ENCODE results near the gene MTMR3.
"Not testable (repeated sequence)": the region's sequence is repeated elsewhere in the genome, so short reads cannot be mapped to it uniquely, and the experiment has no call there.

The MTMR3 gene

GRCh38 chr22:29972121-29972520 is 89.1 kb downstream of the MTMR3 start:
- no peak for DNase-seq

- no peak for DNase-seq
Measured at GRCh38 chr22:29973269-29973668, 90.3 kb downstream of the MTMR3 start.

GRCh38 chr22:29973680-29974079 is 90.7 kb downstream of the MTMR3 start:
- not testable (repeated sequence) for DNase-seq

- DNase-seq, result no peak
Measured at GRCh38 chr22:29975494-29975893, 92.5 kb downstream of the MTMR3 start.

DNA sequence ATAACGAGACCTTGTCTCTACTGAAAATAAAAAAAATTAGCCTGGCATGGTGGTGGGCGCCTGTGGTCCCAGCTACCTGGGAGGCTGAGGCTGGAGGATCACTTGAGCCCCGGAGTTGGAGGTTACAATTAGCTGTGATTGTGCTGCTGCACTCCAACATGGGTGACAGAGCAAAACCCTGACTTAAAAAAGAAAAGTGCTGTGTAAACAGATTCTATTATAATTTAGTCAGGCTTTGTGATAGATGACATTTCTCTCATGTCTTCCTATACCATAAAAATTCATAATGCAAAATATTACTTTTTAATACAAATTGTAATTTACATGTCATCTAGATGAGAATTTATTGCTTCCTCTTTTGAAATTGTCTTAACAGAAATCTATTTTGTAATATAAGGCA is 94.1 kb downstream of the MTMR3 start:
- DNase-seq, result no peak

GRCh38 chr22:29979777-29980321 is 96.9 kb downstream of the MTMR3 start:
- no peak for DNase-seq

GRCh38 chr22:29983296-29983917 is 100.4 kb downstream of the MTMR3 start:
- DNase-seq, result no peak

- no peak for DNase-seq
Measured at GRCh38 chr22:29985912-29986311, 102.9 kb downstream of the MTMR3 start.

- DNase-seq, result no peak
Measured at GRCh38 chr22:29987137-29987536, 104.2 kb downstream of the MTMR3 start.

DNA sequence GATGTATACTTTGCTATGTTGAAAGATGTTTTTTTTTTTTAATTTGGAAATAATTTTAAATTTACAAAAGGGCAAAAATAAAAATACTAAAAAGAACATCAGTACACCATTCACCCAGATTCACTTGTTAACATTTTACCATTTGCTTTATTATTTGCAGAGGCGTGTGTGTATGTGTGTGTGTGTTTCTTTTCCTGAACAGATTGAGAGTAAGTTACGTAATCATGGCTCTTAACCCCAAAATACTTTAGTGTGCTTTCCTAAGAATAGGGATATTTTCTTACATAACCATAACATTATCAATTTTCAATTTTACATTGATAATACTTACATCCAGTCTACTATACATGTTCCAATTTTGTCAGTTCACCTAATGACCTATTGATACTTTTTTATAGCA is 105.7 kb downstream of the MTMR3 start:
- DNase-seq, result no peak

DNA sequence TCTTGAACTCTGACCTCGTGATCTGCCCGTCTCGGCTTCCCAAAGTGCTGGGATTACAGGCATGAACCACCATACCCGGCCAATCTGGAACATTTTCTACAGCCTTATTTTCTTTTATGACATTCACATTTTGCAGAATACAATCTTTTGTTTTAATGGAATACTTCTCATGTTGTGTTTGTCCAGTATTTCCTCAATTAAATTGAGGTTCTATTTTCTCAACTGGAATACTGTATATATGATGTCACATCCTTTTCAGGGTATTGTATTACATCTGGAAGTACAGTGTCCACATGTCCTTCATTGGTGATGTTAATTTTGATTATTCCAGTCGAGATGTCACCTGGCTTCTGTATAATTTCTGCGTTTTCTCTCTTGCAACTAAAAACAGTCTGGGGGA is 106.5 kb downstream of the MTMR3 start:
- no peak for DNase-seq

DNA sequence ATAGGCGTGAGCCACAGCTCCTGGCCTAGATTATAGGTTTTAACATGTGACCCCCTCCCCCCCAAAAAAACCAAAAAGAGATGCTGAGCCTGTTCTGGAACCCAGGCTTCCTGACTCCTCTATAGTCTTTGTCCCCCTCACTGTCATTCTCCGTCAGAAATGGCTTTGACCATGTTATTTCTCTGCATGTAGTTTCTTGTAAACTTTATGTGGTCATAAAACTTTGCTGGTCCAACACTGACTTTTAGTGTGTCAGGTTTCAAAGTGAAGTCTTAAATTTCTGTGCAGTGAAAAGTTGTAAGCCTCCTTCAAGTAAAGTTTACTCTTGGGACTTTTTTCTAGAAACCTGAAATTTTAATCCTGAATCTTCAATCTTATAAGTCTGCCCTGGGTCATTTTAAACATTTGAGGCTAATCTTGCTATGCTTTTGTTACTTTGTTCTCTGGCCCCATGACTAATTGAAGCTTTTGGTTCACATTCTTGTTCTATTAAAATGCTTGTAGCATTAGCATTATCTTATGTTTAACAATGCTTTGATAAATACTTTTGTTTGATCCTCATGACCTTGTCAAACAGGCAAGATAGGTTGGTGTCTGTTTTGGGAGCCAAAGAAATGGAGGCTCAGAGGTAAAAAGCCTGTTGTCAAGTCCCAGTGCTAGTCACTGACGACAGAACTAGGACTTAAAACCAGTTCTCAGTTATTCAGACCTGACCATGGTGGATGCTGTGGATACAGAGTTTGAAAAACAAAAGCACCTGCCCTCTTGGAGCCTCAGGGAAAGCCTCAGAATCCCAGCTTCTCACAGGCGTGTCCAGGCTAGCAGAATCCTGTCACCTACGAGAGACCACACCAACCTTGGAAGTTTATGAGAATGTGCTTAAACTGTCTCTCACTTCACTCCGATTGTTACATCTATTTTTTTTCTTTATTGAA is 109.6 kb downstream of the MTMR3 start:
- DNase-seq, result no peak

DNA sequence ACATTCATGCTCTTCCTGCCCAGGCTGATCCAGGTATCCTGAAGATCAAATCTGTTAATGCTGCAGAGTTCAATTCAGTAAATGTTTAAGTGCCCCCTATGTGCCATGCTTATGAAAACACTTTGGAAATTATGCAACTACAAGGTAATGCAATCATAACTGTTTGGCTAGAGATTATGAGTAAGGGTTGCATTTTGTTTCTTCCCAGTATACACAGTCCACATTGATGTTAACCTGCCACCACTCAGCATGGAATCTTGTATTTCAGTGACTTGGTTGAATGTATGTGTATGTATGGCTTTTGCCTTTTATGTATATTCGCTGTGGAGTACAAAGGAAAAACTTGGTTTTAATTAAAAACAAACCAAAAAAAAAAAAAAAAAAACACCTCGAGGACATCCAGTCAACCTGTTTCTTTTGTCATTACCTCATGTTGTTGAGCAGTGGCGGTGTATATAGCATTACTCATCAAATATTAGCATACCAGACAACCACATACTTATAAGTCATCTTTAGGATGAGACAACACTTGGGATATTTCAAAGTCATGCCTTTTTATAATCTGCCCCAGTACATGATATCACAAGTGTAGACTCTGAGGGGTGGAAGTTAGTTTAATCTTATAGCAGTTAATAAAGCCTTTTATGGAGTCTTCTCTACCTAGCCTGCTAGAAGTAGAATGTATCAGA is 111.2 kb downstream of the MTMR3 start:
- no peak for DNase-seq

GRCh38 chr22:29994943-29995342 is 112.0 kb downstream of the MTMR3 start:
- DNase-seq, result no peak

DNA sequence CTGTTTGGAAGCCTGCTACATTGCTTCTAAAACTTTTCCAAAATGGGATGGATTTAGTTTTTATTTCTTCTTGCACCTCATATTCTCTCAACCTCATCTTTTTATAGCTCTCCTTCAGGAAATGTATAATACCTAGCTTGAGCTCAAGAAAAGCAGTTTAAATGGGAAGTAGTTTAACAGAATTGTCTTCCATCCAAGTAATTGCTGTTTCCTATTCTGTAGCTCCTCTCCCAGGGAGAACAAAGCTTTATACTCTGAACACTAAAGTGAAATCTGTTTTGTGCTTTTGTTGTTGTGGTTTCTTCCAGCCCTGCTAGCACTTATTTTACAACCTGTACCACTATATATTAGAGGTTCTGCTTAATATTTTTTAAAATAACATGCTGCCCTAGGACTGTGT is 114.1 kb downstream of the MTMR3 start:
- DNase-seq, result no peak

DNA sequence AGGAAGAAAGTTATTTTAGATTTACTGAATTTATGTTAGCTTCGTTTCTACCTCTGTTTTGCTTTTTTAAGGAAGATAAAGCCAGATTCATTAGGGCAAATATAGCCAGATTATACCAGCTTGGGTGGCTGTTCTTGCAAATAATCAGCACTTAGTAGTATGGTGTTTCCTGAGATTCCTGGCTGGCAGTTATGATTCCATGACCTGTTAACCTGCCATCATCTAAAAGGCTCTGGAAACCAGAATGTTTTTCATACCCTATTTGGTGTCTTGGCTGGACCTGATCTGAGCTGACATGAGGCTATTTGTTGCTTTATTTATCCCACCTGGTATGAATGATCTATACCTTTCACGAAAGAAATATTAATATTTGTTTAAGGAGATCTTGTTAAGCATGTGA is 114.5 kb downstream of the MTMR3 start:
- no peak for DNase-seq

DNA sequence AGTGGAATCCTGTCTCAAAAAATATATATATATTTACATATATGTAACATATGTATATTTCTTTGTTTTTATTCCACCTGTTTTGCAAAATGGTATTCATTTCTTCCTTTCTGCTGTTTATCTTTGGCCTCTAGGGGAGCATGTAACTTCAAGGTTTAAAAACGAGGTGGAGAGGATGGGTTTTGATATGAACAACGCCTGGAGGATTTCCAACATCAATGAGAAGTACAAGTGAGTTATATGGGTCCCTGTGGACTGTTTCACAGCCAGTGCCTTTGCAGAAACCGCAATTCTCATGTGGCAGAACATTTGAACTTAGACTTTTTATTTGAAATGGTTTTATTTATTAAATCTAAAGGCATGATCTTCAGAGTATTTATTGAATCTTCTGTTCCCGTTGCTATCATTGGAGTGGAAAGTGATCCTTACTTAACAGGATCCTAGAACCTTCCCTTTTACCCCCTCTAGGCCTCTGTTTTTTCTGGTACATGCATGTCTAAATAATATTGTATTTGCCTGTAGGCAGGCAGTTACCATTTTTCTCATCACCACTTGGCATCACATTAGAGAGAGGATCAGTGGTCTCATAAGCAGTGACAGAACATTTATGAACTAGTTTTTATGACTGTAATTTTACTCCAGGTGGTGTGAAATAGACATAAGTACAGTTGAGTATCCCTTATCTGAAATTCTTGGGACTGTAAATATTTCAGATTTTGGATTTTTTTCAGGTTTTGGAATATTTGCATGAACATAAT is 115.8 kb downstream of the MTMR3 start:
- no peak for DNase-seq

GRCh38 chr22:30000566-30000965 is 117.6 kb downstream of the MTMR3 start:
- peak in 1 of 2 donors; percentile 12 for DNase-seq

DNA sequence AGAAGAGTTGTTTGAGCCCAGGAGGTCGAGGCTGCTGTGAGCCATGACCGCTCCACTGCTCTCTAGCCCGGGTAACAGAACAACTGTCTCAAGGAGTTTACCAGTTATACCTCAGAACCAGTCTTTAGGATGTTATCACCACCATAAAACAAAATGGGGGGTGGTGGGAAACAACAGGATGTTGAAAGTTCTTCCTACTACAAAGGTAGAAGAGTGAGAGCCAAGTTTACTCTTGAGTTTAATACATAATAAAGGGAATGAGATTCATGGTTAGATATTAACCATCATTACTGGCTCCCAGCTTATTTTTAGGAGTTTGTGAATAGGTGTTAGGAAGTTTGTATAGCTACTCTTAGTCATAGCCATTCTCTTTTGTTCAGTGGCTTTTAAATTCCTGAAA is 118.5 kb downstream of the MTMR3 start:
- DNase-seq, result no peak

GRCh38 chr22:30002861-30003486 is 120.0 kb downstream of the MTMR3 start:
- no peak for DNase-seq

- no peak for DNase-seq
Measured at GRCh38 chr22:30004101-30004500, 121.1 kb downstream of the MTMR3 start.

- no peak for DNase-seq
Measured at GRCh38 chr22:30004694-30005093, 121.7 kb downstream of the MTMR3 start.

Measured in stimulated activated CD4-positive, alpha-beta T cell treated with anti-CD3 and anti-CD28 coated beads, Interleukin-2, amount 100 ng/mL, for 24 hours (primary cell).